OCI-LY1 (cell line): Measurements from ENCODE around the gene PIK3R1.

Source experiments
- CTCF ChIP-seq: fragments of 200-600 bp; sonication (generic), shearing (Covaris generic); IDR thresholded peaks from 2 replicates; pipeline ENCODE4 v1.5.1; 2017; ENCODE audit warnings: mild to moderate bottlenecking, antibody characterized with exemption, low read length, moderate library complexity, mixed read lengths
- EZH2 ChIP-seq: fragments of 200-600 bp; sonication (generic), shearing (Covaris generic); IDR thresholded peaks from 2 replicates; pipeline ENCODE4 v1.8.0; 2017; ENCODE audit warnings: borderline replicate concordance, mixed run types, mild to moderate bottlenecking, antibody characterized with exemption, low read length, moderate library complexity, mixed read lengths

- TF ChIP-seq CTCF (no peak), EZH2 (no peak)
Measured at GRCh38 chr5:68251804-68252522, 36.4 kb downstream of the PIK3R1 start.
